OCI-M2 (cell line): Measurements from ENCODE around the gene SIRT4.
"Not testable (repeated sequence)": the region's sequence is repeated elsewhere in the genome, so short reads cannot be mapped to it uniquely, and the experiment has no call there.

Source experiments
- DNase-seq: peaks from one replicate; lab custom pipeline; 2025; ENCODE audit not compliant: unreplicated experiment; lab: John Stamatoyannopoulos, UW

Gene SIRT4

DNA sequence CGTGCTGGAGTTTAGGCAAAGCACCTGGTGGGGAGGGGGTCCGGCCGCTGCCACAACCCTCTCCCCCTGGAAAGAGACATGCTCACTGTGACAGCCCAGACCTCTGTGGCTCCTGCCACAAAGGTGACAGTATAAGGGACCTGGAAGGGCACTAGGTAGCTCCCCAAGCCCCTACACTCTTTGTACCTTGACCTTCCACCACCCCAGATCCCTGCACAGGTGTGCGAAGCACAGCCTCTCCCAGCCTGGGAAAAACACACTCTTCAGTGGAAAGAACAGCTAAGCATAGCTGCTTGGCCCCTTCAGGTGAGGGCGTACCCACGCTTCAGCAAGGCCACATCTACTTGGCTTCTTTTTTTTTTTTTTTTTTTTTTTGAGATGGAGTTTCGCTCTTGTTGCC is 30.4 kb downstream of the SIRT4 start:
- no peak for DNase-seq

DNA sequence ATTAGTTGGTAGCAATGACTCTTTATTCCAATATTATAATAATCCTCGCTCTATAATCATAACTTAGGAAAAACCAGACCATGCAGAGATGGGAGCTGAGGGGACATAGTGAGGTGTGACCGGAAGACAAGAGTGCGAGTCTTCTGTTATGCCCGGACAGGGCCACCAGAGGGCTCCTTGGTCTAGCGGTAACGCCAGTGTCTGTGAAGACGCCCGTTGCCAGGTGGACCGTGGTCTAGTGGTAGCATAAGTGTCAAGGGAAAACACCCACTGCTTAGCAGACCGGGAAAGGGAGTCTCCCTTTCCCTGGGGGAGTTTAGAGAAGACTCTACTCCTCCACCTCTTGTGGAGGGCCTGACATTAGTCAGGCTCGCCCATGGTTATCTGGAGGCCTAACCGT is 33.3 kb downstream of the SIRT4 start:
- not testable (repeated sequence) for DNase-seq

DNA sequence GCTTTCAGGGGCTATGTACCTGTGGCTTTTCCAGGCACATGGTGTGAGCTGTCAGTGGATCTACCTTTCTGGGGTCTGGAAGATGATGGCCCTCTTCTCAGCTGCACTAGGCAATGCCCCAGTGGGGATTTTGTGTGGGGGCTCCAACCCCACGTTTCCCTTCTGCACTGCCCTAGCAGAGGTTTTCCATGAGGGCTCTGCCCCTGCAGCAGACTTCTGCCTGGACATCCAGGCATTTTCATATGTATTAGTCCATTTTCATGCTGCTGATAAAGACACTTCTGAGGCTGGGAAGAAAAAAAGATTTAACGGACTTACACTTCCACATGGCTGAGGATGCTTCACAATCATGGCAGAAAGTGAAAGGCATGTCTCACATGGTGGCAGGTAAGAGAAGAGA is 34.3 kb downstream of the SIRT4 start:
- not testable (repeated sequence) for DNase-seq

DNA sequence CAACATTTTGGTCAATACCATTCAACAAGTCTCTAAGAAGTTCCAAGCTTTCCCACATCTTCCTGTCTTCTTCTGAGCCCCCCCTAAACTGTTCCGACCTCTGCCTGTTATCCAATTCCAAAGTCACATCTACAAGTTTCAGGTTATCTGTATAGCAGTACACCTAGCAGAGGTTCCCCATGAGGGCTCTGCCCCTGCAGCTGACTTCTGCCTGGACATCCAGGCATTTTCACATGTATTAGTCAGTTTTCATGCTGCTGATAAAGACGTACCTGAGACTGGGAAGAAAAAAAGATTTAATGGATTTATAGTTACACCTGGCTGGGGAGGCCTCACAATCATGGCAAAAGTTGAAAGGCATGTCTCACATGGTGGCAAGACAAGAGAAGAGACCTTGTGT is 35.6 kb downstream of the SIRT4 start:
- no peak for DNase-seq

DNA sequence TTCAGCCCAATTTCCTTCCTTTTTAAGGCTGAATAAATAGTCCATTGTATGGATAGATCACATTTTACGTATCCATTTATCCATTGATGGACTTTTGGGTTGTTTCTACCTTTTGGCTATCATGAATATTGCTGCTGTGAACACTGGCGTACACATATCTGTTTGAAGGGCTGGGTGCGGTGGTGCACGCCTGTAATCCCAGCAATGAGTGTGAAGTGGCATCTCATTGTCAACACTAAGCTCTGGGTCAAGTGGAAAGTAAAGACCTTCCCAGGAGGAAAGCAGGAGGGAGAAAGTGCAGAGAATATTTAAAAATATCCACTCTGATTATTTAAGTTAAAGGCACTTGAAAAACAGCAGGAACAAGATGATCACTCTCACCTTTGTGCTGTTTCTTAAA is 37.1 kb downstream of the SIRT4 start:
- no peak for DNase-seq

DNA sequence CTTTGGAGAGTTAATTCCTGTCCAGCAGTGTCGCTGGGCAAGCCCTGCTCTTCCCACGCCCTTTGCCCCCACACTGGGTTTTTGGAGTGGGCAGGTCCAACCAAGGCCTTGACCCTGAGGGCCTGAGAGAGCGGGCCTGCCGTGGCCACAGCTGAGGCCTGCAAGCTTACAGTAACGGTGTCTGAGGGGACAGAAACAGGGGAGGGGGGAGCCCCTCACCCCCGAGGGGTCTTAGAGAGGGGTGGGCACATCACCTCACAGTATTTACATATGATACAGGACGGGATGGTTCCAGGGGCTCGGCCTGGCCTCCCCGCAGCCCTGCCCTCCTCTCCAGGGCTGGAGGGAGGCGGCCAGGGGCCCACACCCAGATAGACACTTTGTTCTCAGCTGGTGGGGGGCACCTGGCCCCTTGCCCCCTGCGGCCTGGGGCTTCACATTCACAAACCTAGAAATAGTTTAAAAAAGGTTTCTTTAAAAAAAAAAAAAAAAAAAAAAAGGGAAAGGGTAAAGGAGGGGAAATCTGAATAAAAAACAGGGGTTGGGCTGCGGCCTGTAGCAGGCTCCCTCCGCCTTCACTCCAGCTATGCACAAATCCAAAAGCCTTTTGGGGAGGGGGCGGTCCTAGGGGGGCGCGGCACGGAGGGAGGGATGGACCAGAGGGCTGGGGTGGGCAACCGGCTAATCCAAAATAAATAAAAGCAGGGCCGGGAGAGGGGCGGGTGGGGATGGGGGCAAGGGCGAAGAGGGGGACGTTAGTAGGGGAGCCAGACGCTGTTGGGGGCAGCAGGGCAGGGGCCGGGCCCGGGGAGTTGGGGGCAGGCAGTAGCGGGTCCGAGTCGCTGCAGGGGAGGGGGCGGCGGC is 40.3 kb downstream of the SIRT4 start:
- no peak for DNase-seq

DNA sequence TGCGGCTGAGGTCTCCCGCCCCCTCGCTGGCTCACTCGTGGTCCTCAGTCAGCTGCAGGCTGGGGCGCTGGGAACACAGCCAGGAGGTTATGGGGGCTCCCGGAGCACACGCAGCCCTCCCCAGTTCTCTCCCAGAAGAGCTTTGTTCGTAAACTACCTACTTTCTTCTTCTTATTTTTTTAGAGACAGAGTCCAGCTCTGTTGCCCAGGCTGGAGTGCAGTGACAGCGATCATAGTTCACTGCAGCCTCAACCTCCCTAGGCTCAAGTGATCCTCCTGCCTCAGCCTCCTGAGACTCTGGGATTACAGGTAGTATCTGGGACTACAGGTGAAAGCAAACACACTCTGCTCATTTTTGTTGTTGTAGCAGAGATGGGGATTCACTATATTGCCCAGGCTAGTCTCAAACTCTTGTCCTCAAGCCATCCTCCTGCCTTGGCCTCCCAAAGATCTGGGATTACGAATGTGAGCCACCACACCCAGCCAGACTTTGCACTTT is 41.0 kb downstream of the SIRT4 start:
- no peak for DNase-seq

DNA sequence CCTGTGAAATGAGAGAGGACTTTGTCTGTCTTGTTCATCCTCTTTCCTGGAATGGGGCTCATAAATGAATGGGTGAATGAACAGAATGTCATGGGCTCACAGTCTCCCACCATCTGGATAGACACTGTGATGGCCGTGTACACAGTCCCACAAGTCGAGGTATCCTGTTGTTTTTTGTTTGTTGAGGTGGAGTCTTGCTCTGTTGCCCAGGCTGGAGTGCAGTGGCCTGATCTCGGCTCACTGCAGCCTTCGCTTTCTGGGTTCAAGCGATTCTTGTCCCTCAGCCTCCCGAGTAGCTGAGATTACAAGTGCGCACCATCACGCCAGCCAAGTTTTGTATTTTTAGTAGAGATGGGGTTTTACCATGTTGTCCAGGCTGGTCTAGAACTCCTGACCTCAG is 41.6 kb downstream of the SIRT4 start:
- no peak for DNase-seq

DNA sequence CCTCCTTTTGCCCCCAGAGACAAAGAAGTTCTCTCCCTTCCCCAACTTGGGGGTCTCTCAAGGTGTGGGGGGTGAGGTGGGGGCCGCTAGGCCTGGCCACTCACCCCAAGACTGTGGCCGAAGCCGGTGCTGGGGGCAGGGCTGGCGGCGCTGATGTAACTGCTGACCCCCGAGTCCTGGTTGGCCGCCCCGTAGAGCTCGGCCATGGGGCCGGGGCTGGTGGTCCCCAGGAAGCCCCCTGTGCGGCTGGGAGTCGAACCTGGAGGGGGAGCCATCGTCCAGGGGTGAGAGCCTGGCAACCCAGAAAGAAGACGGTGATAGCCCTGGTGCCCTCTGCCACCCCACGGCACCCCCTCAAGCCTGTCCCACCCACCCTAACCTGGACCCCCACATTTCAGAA is 43.9 kb downstream of the SIRT4 start:
- DNase-seq = no peak

DNA sequence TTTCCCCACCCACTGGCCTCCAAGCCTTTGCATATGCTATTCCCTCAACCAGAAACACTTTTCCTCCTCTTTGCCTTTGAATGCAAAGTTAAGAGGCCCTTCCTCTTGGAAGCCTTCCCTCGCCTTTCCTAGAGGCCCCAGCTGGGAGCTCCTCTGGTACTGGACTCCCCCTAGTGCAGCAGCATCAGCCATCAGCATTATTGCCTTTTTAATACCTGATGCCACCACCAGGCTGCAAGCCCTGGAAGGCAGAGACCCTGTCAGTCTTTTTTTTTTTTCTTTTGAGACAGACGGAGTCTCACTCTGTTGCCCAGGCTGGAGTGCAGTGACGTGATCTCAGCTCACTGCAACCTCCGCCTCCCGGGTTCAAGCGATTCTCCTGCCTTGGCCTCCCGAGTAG is 44.6 kb downstream of the SIRT4 start:
- no peak for DNase-seq

DNA sequence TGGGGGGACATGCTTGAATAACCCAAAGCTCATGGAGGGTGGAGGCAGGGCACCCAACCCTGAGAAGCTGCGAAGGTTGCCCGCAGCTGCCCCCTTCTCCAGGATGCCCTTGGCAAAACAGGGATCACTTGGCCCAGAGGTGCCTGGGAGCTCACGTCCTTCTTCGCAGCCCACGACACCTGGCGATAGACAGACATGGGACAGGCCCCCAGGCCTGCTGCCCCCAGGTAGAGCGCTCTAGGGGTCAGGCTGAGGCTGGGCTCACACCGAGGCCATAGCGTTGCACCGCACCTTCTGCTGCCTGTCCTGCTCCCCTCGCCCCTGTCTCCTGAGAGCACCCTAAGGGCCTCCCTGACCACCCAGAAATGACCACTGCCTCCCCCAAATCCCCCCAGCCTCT is 45.6 kb downstream of the SIRT4 start:
- no peak for DNase-seq

DNA sequence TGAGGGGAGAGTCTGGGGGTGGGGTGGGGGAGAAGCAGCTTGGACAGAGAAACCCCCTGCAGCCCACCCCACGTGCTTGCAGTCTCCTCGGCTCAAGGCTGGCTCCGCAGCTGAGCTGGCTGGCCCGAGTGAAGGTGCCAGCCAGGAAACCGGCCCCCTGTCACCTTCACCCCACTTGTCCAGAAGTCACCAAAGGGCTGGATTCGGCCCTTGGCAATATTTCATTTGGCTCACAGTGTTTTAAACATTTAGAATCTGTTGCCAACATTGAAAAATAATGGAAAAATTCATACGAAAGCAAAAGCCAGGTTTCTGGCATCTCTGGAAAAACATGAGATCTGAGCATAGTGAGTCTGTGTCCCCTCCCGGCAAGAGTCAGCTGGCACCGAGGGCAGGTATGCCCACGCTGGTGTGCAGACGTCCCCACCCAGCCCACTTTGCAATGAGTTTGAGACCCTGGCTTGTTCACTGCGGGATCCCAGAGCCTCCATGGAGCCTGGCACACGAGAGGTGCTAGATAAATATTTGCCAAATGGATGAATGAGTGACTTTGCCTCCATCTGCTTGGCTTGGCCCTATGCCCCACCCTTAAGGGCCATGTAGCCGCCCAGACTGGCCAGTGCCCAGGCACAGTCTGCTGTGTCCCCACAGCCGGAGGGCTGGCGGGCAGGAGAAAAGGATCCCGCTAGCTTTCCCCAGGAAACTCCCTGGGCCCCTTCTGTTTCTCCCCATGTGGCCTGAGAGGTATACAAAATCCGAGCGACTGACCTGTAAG is 48.6 kb downstream of the SIRT4 start:
- DNase-seq = no peak

DNA sequence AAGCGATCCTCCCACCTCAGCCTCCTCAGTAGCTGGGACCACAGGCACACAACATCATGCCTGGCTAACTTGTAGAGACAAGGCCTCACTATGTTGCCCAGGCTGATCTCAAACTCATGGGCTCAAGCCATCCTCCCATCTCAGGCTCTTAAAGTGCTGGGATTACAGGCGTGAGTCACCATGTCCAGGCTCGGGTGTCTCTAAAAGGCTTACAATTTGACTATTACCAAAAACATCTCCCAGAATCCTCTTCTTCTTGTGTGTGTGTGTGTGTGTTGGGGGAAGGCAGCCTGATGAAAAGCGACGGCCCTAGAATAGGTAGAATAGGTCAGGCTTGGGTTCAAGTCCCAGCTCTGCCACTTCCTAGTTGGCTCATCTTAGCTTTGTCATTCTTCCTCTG is 50.0 kb downstream of the SIRT4 start:
- DNase-seq = no peak

DNA sequence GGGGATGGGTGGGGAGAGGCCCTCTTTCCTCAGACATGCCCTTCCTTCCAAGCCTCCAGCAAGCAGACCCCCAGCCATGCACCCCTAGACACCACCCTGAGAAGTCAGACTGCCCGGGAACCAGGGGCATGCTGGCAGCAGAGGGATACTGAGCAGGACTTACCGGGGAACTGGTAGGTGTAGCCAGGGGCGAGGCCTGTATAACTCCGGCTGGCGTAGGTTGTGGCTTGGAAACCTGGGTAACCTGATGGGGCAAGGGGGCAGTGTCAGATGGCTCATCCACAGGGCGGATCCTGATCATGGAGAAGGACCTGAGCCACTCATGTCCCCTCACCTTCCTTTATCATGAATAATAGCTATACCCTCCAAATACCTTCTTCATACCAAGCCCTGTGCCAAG is 51.0 kb downstream of the SIRT4 start:
- no peak for DNase-seq

DNA sequence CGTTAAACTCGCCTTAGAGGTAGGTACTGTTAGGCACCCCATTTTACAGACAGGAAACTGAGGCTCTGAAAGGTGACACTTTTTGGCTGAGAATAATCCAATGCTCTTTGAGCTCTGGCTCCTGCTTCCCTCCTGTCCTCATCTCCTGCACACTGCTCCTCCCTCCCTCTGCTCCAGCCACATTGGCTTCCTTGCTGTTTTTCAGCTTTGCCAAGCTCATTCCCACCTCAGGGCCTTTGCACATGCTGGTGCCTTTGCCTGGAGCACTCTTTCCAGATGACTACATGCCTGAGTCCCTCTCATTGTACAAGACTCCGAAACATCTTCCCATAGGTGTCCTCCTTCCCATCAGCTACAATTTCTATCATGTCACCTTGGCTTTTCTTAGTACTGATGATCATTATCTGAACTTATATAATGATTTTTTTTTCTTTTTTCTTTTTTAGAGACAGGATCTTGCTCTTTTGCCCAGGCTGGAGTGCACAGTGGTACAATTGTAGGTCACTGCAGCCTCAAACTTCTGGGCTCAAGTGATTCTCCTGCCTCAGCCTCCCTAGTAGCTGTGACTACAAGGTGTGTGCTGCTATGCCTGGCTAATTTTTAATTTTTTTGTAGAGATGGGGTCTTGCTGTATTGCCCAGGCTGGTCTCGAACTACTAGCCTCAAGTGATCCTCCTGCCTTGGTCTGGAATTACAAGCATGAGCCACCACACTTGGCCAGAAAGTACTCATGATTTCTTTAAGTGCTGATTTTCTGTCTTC is 51.6 kb downstream of the SIRT4 start:
- no peak for DNase-seq

DNA sequence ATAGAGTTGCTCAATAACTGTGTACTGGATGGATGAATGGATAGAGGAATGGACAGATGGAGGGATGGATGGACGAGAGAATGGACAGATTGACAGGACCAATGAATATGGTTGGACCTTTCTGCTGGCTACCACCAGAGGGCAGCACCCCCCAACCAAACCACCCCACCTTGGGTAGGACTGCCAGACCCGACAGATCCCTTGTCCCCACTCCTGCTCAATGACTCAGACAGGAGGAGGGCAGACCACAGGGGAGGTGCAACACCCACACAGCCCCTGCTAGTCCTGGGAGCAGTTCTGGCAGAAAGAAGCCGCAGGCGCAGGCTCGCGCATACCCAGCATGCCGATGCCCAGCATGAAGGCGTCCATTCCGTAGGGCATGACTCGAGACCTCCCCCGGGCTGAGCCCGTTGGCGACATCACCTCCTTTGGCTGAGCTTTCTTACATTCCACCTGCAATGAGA is 54.5 kb downstream of the SIRT4 start:
- DNase-seq = peak; percentile 35

DNA sequence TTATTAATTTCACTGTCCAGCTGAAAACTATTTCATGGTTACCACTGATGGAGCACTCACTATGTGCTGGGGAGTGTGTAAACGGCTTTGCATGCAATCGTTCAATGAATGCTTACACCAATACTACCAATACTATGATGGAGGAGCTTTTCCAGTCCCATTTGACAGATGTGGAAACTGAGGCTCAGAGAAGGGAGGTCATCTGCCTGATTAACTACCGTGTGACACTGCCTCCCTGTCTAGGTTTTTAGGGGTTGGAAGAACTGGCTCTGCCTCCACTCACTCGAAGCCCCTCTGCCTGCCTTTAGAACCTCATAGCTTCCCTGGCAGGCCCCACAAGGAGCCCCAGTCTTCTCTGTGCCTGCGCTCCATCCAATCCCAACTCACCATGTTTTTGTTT is 55.0 kb downstream of the SIRT4 start:
- DNase-seq = no peak

DNA sequence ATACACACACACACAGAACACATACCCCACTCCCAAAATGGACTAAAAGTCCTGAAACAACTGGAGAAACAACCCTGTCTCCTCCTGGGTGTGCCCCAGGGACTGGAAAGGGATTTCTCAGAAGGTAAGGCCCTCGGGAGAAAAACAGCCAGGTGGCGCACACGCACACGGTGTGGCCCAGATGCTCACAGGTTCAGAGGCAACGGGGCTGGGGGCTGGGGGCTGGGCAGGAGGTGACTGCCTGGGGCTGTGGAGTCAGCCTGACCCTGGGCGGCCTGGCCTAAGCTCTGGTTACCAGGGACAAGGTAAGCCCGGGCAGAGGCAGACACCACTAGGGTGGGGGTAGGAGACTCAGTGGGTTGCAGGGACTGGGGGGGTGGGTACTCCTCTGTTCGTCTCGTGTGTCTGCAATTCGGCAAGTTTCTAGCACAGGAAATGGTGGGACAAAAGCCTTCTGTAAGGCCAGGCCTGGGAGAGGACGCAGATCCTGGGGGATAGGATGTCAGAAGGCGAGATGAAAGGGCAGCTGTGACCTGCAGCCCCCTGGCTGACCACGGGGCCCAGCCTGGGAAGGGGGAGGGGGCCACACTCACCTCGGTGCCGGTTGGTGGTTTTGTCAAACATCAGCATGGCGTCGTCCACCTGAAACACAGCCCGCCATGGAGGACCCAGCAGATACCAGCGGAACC is 56.4 kb downstream of the SIRT4 start:
- DNase-seq = no peak

DNA sequence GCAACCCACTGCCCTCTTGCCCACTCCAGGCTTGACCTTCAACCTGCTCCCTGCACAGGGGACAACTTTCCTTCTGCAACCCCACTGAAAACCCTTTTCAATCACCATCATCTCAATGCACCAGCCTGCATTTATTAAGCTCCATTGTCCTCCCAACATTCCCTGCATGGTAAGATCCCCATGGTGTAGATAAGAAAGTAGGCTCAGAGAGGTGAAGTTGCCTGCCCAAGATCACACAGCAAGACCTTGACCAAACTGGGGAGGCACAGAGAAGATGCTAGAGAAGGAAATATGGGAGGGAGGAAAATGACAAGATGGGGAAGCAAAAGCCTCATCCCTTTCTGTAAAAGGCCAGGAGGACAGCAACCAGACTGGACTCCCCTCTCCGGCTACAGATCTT is 57.0 kb downstream of the SIRT4 start:
- DNase-seq = no peak

DNA sequence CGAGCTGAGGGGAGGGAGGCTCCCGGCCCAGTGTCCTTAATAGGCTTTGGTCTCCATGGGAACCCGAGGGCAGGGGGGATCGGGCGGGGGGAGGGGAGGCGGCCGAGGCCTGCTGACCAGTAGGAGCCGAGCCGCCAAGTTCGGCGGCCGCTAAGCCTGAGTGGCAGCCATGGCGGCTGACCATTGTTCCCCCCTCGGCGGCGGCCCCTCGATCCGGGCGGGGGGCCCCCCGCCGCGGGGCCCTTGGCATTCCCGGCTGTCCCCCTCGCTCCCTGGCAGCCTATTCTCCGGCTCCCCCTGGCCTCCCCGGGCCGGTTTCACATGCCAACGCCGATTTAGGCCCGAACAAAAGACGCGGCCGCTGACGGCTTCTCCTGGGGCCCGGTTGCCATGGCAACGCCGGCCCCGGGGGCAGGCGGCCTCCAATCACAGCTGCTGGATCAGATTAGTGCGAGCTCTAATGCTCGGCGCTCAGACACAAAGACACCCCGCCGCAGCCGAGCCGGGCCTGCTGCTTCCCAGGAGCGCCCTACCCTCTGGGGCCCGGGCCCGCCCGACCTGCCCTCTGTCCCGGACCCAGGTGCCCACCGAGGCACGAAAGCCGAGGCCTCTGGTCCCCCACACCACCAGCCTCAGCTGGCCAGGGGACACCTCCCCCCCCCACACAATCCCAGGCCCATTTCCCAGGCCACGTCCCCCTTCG is 59.5 kb downstream of the SIRT4 start:
- no peak for DNase-seq
